Heart left ventricle (tissue), 16 donors: ENCODE results near the gene CXCL6. TPM values are rescaled to one million over a fixed set of nuclear protein-coding genes. Genes with fewer than 3 reads are reported as not detected.

Experiments
- ATAC-seq, 4 donors: fragments of 200-7000 bp; cut with Tn5 transposase; one replicate each; pipeline ENCODE4 v1.9.1; 2020 to 2022; ENCODE audit warnings: moderate library complexity in 4 of 4, mild to moderate bottlenecking in 3 of 4, moderate number of reproducible peaks in 1 of 4
- DNase-seq, 5 donors: peaks; one replicate each; pipeline ENCODE4 v3.0.0-alpha.2; 2020
- H3K27ac ChIP-seq, 12 donors: fragments of 200-600 bp; sonication (generic) in 4 of 12; one replicate each; pipeline versions ENCODE4 v1.5.0 to v1.8.0; 2016 to 2022; ENCODE audit warnings: mild to moderate bottlenecking in 2 of 12
- H3K27me3 ChIP-seq, 9 donors: fragments of 200-600 bp; sonication (generic) in 2 of 9; one replicate each; pipeline versions ENCODE4 v1.5.1 to v1.8.0; 2016 to 2022; ENCODE audit warnings: mild to moderate bottlenecking in 3 of 9
- H3K36me3 ChIP-seq, 9 donors: fragments of 200-600 bp; sonication (generic) in 2 of 9; one replicate each; pipeline versions ENCODE4 v1.5.0 to v1.8.0; 2018 to 2022; ENCODE audit warnings: mild to moderate bottlenecking in 2 of 9
- H3K4me1 ChIP-seq, 12 donors: fragments of 200-600 bp; sonication (generic) in 4 of 12; one replicate each; pipeline versions ENCODE4 v1.5.0 to v1.8.0; 2016 to 2022; ENCODE audit warnings: mild to moderate bottlenecking in 3 of 12
- H3K4me3 ChIP-seq, 12 donors: fragments of 200-600 bp; sonication (generic) in 4 of 12; one replicate each; pipeline versions ENCODE4 v1.5.0 to v1.8.0; 2017 to 2022; ENCODE audit warnings: mild to moderate bottlenecking in 9 of 12, moderate library complexity in 4 of 12
- H3K9me3 ChIP-seq, 12 donors: fragments of 200-600 bp; sonication (generic) in 4 of 12; one replicate each; pipeline versions ENCODE4 v1.5.0 to v1.8.0; 2016 to 2022; ENCODE audit warnings: mild to moderate bottlenecking in 1 of 12
- POLR2A ChIP-seq, 2 donors: fragments of 450-650 bp; IDR thresholded peaks; one replicate each; pipeline ENCODE4 v1.6.1; 2017; ENCODE audit warnings: antibody characterized with exemption in 2 of 2, mild to moderate bottlenecking in 2 of 2, moderate library complexity in 2 of 2
- WGBS, 4 donors: extraction: QIAGEN DNeasy Blood & Tissue Kit in 2 of 4; methylation state at CpG; one replicate each; pipeline versions ENCODE4 v1.1.5 to v1.1.7; 2013 to 2018; 5-methylcytosine and 5-hydroxymethylcytosine counted together
- intact Hi-C, 10 donors: fragments of 100-400 bp; cut with DNase I; formaldehyde crosslinking; loops; one replicate each; pipeline versions ENCODE4 v1.11.1 to v1.14.2; 2022
- polyA plus RNA-seq, 2 donors: library from polyadenylated mRNA; stranded (reverse); fragments of 200-250 nt; gene quantifications; one replicate each; pipeline ENCODE4 v1.2.3, GENCODE V29; 2013
- total RNA-seq, 9 donors: library from RNA; depleted of rRNA in 2 of 9; stranded (reverse); fragments of >200 nt in 2 of 9; fragmentation: NEBNext Ultra II Directional in 3 of 9; extraction: Animal tissue kit (Norgen Biotek cat#: 25700) in 3 of 9; gene quantifications; one replicate each; pipeline versions ENCODE4 v1.1.0 to v1.2.4, GENCODE V29; 2016 to 2023
- TF ChIP-seq, protein P1 (sequence below), 12 donors: fragments of 200-600 bp; sonication (generic) in 4 of 12; IDR thresholded peaks; one replicate each; pipeline versions ENCODE4 v1.5.0 to v1.8.0; 2018 to 2022; ENCODE audit warnings: antibody characterized with exemption in 12 of 12, mild to moderate bottlenecking in 5 of 12
- donor health status: ischemic (EF 13 %, LVEDD 7.1; RV severe dilation, severe dysfunction).
- donor health status: healthy with polysubstance abuse.
- donor health status: DM: no; HTN: yes; CAD: no.
- donor health status: DM: no; HTN: no; CAD: no.
- donor health status: ischemic (EF 25% LVEDD 6.9; RV normal size, moderate dysfunction).
- donor health status: ischemic (EF 25% LVEDD 5.7; RV mildly dilated, moderate dysfunction).
- donor health status: healthy.
- donor health status: DM: yes; HTN: yes; CAD: no.
- donor health status: ischemic (EF 35%, LVEDD 5.7; RV mildly dilated, moderate dysfunction).
- donor health status: nonischemic (EF 11% LVEDD 7.7; RV severe dilation, severe dysfunction).
- donor health status: DM: yes; HTN: yes; CAD: no.
- donor health status: PGD.
- donor health status: ischemic (EF 29% LVEDD 5.4; RV normal size, mild dysfunction).
- donor health status: nonischemic (EF 23%, LVEDD 6.1; RV moderate dilation, normal function).

Gene CXCL6
- total and polyA plus RNA-seq, 11 donors: 0.11 to 4.5 (median 0.71) TPM; not detected in 4

GRCh38 chr4:73871511-73872310, 35.2 kb downstream of the CXCL6 start:
- peaks cover 0 to 16% (median 0%) of the 10 kb centered on the region in 9 donors for H3K27me3 ChIP-seq
- no peaks in the 10 kb centered on the region for H3K9me3 ChIP-seq
- H3K4me1 ChIP-seq: peaks cover 0 to 23% (median 5%) of the 10 kb centered on the region in 12 donors
- peak overlapping the region in 1 of 12 donors; percentile 65 for H3K27ac ChIP-seq
- H3K4me3 ChIP-seq: peak overlapping the region in 1 of 12 donors; percentile 65
- TF ChIP-seq, protein P1, sequence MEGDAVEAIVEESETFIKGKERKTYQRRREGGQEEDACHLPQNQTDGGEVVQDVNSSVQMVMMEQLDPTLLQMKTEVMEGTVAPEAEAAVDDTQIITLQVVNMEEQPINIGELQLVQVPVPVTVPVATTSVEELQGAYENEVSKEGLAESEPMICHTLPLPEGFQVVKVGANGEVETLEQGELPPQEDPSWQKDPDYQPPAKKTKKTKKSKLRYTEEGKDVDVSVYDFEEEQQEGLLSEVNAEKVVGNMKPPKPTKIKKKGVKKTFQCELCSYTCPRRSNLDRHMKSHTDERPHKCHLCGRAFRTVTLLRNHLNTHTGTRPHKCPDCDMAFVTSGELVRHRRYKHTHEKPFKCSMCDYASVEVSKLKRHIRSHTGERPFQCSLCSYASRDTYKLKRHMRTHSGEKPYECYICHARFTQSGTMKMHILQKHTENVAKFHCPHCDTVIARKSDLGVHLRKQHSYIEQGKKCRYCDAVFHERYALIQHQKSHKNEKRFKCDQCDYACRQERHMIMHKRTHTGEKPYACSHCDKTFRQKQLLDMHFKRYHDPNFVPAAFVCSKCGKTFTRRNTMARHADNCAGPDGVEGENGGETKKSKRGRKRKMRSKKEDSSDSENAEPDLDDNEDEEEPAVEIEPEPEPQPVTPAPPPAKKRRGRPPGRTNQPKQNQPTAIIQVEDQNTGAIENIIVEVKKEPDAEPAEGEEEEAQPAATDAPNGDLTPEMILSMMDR (IDR thresholded peaks at IDR 0.05): no peak
- TF ChIP-seq POLR2A (IDR thresholded peaks at IDR 0.05): no peak
- ATAC-seq (no peak), DNase-seq (no peak)
- intact Hi-C loops: loop anchor here in 1 of 10 donors (10.0 kb wide), 1 partner anchor 253 kb away; no protein-coding TSS in a partner anchor
- 88 to 95% (median 91%) methylated on average over 6 of the region's 6 CpGs for WGBS, 4 donors
- H3K36me3 ChIP-seq: no peaks in the 10 kb centered on the region

- ATAC-seq (peak in 3 of 4 donors; percentile 37 to 76 (median 76)), DNase-seq (no peak)
- H3K4me1 ChIP-seq: peaks cover 0 to 23% (median 5%) of the 10 kb centered on the region in 12 donors
- no peak for TF ChIP-seq POLR2A (IDR thresholded peaks at IDR 0.05)
- TF ChIP-seq, protein P1 (IDR thresholded peaks at IDR 0.05): no peak
- no peaks in the 10 kb centered on the region for H3K36me3 ChIP-seq
- H3K27ac ChIP-seq: peak overlapping the region in 4 of 12 donors; percentile 4 to 65 (median 26)
- intact Hi-C loops: loop anchor here in 1 of 10 donors (10.0 kb wide), 1 partner anchor 252 kb away; no protein-coding TSS in a partner anchor
- H3K4me3 ChIP-seq: no peak overlapping the region
- no peaks in the 10 kb centered on the region for H3K9me3 ChIP-seq
- WGBS, 4 donors: 37 to 46% (median 43%) methylated on average over 2 of the region's 2 CpGs
- peaks cover 0 to 13% (median 0%) of the 10 kb centered on the region in 9 donors for H3K27me3 ChIP-seq
These were observed 36.0 kb downstream of the CXCL6 start for GRCh38 chr4:73872316-73873108.

GRCh38 chr4:73874386-73874785, 37.9 kb downstream of the CXCL6 start:
- intact Hi-C loops: loop anchor here in 1 of 10 donors (10.0 kb wide), 1 partner anchor 250 kb away; no protein-coding TSS in a partner anchor
- TF ChIP-seq, protein P1 (IDR thresholded peaks at IDR 0.05): no peak
- no peak for TF ChIP-seq POLR2A (IDR thresholded peaks at IDR 0.05)
- H3K27me3 ChIP-seq: peaks cover 0 to 8% (median 0%) of the 10 kb centered on the region in 9 donors
- DNase-seq: no peak
- H3K9me3 ChIP-seq: no peaks in the 10 kb centered on the region
- H3K4me3 ChIP-seq: no peak overlapping the region
- no peaks in the 10 kb centered on the region for H3K36me3 ChIP-seq
- 59 to 73% (median 69%) methylated on average over 2 of the region's 2 CpGs for WGBS, 4 donors
- no peak for ATAC-seq
- H3K27ac ChIP-seq: peak overlapping the region in 1 of 12 donors; percentile 65
- peaks cover 0 to 14% (median 0%) of the 10 kb centered on the region in 12 donors for H3K4me1 ChIP-seq
